MCF 10A (cell line): ENCODE data around the gene UBE2Q2. TPM values are rescaled to one million over a fixed set of nuclear protein-coding genes. Genes with fewer than 3 reads are reported as not detected.

Experiments
- BruUV-seq: library from RNA; stranded (reverse); fragments of 400-500 nt; replicated peaks from 2 replicates; lab custom pipeline; 2021; lab: Mats Ljungman, UMichigan
- CTCF ChIA-PET: fragments of 300-600 bp; sonication (Branson Sonifier 250); formaldehyde crosslinking; extraction: SDS; loops from one replicate; lab custom pipeline; 2021; ENCODE audit warnings: antibody characterized with exemption, inconsistent platforms; lab: Yijun Ruan, JAX
- POLR2A ChIA-PET: fragments of 300-600, 350-650 bp; sonication (Branson Sonifier 250); formaldehyde crosslinking; extraction: SDS; loops from one replicate; lab custom pipeline; 2020; ENCODE audit warnings: antibody characterized with exemption, inconsistent platforms; lab: Yijun Ruan, JAX
- DNase-seq: peaks from one replicate; pipeline ENCODE4 v3.0.0-alpha.2; 2018; ENCODE audit not compliant: unreplicated experiment
- H3K27ac Mint-ChIP-seq: one replicate; pipeline ENCODE4 v1.8.0; 2022; ENCODE audit warnings: mild to moderate bottlenecking, low read depth, mixed read lengths; ENCODE audit not compliant: unreplicated experiment
- H3K27me3 Mint-ChIP-seq: one replicate; pipeline ENCODE4 v1.8.0; 2022; ENCODE audit warnings: mixed read lengths; ENCODE audit not compliant: insufficient read depth, unreplicated experiment
- H3K36me3 Mint-ChIP-seq: one replicate; pipeline ENCODE4 v1.8.0; 2022; ENCODE audit warnings: mild to moderate bottlenecking, moderate library complexity, mixed read lengths; ENCODE audit not compliant: insufficient read depth, unreplicated experiment
- H3K4me1 Mint-ChIP-seq: one replicate; pipeline ENCODE4 v1.8.0; 2022; ENCODE audit warnings: mixed read lengths; ENCODE audit not compliant: insufficient read depth, unreplicated experiment
- H3K4me3 Mint-ChIP-seq: one replicate; pipeline ENCODE4 v1.8.0; 2022; ENCODE audit warnings: mild to moderate bottlenecking, moderate library complexity, mixed read lengths; ENCODE audit not compliant: unreplicated experiment
- H3K9me3 Mint-ChIP-seq: one replicate; pipeline ENCODE4 v1.8.0; 2022; ENCODE audit warnings: mixed read lengths; ENCODE audit not compliant: unreplicated experiment
- intact Hi-C: fragments of 100-400 bp; cut with micrococcal nuclease; formaldehyde crosslinking; loops from 2 replicates; pipeline ENCODE4 v1.14.1; 2022
- total RNA-seq: library from RNA; stranded (reverse); gene quantifications from 2 replicates; pipeline ENCODE4 v1.2.3, GENCODE V29; 2022
- TF ChIP-seq, protein P1 (sequence below): fragments of 200-600 bp; IDR thresholded peaks from one replicate; pipeline ENCODE4 v1.8.0; 2022; ENCODE audit warnings: antibody characterized with exemption, mild to moderate bottlenecking; ENCODE audit not compliant: unreplicated experiment

Gene UBE2Q2
- total RNA-seq, 1 experiment from 2014 or later = 28.3 TPM

DNA sequence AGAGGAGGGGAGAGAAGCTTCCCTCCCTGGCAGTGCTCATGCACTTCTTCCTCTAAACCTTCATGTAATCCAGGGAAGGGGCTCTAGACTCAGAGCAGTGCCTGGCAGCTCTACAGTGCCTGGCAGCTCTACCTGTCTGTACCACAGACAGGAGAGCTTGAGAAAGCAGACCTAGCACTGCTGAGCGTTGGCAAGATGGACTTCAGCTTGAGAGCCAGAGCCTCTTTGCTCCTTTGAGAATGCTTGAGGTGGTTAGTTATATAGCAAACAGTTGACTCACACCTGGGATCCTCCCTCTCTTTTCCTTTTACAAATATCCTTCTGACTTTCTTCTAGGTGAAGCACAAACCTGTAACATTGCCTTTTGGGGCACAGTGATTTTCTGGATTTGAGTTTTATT lies 81.3 kb downstream of the UBE2Q2 start:
- CTCF ChIA-PET = interaction anchor here (0.6 to 5.0 kb wide), 3 partner anchors 12 to 134 kb away, joined by 3 to 56 read pairs (median 3); no protein-coding TSS in a partner anchor
- Mint-ChIP-seq H3K4me1 (peaks cover 38% of the 10 kb centered on the region), H3K36me3 (peaks cover 80% of the 10 kb centered on the region)

DNA sequence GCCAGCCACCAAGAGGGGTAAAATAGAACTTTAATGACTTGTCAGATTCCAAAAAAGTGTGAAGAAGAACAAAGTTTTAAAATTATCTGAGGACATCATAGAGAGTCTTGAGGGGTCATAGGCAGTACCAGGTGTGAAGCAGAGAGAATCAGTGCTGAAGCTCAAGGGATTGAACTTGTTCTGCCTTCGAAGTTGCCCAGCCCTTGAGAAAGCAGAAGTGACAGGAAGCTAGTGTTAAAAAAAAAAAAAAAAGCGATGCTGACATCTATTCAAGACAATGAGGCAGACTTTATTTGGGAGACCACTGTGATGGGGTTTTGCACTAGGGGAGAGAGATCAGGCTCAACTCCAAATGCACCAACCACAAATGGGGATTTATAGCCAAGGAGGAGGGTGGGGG lies 82.2 kb downstream of the UBE2Q2 start:
- TF ChIP-seq, protein P1, sequence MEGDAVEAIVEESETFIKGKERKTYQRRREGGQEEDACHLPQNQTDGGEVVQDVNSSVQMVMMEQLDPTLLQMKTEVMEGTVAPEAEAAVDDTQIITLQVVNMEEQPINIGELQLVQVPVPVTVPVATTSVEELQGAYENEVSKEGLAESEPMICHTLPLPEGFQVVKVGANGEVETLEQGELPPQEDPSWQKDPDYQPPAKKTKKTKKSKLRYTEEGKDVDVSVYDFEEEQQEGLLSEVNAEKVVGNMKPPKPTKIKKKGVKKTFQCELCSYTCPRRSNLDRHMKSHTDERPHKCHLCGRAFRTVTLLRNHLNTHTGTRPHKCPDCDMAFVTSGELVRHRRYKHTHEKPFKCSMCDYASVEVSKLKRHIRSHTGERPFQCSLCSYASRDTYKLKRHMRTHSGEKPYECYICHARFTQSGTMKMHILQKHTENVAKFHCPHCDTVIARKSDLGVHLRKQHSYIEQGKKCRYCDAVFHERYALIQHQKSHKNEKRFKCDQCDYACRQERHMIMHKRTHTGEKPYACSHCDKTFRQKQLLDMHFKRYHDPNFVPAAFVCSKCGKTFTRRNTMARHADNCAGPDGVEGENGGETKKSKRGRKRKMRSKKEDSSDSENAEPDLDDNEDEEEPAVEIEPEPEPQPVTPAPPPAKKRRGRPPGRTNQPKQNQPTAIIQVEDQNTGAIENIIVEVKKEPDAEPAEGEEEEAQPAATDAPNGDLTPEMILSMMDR = no peak
- no TSS peak for BruUV-seq
- POLR2A ChIA-PET = interaction anchor here (0.7 to 9.6 kb wide), 8 partner anchors 20 to 360 kb away, joined by 3 to 96 read pairs (median 4); partner anchors contain the start of gene FBXO22
- DNase-seq = no peak
- Mint-ChIP-seq H3K27me3 (no peaks in the 10 kb centered on the region), H3K4me3 (no peak overlapping the region), H3K9me3 (no peaks in the 10 kb centered on the region), H3K27ac (peak overlapping the region; percentile 47), H3K36me3 (peaks cover 80% of the 10 kb centered on the region), H3K4me1 (peaks cover 38% of the 10 kb centered on the region)
- intact Hi-C loops = loop anchor here (5.0 kb wide), 1 partner anchor 132 kb away; the partner anchor contains the start of gene TMEM266
- CTCF ChIA-PET = interaction anchor here (0.6 to 5.0 kb wide), 6 partner anchors 115 to 231 kb away, joined by 3 to 56 read pairs (median 4); no protein-coding TSS in a partner anchor

More for the DNA sequence above, 81.3 kb downstream of the UBE2Q2 start:
- DNase-seq = no peak
- TF ChIP-seq, protein P1 = no peak
- Mint-ChIP-seq H3K4me3 (no peak overlapping the region), H3K27me3 (no peaks in the 10 kb centered on the region), H3K27ac (peak overlapping the region; percentile 47), H3K9me3 (no peaks in the 10 kb centered on the region)
- POLR2A ChIA-PET = interaction anchor here (0.7 to 9.6 kb wide), 8 partner anchors 20 to 215 kb away, joined by 3 to 96 read pairs (median 4); partner anchors contain the start of gene FBXO22
- intact Hi-C loops = no loop called here
- no TSS peak for BruUV-seq

DNA sequence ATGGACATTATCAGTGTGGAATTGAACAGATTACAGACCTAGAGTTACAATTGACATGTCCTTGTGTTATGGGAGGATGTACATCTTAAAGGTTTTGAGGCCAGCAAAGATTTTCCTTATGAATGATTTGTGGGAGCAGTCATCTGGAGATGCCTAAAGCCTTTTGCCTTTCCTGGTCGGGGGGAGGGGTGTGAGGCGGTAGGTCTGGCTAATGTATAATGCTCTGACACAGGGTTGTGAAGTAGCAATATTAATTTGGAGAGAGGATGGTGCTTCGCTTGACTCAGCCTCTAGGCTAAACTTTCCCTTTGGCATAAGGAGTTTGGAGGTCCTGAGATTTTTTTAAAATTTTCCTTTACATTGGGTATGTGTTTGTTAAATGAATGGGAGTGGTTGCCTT lies 83.7 kb downstream of the UBE2Q2 start:
- no peak for DNase-seq
- Mint-ChIP-seq H3K36me3 (peaks cover 83% of the 10 kb centered on the region), H3K27ac (no peak overlapping the region), H3K9me3 (no peaks in the 10 kb centered on the region), H3K27me3 (no peaks in the 10 kb centered on the region), H3K4me1 (peaks cover 29% of the 10 kb centered on the region), H3K4me3 (no peak overlapping the region)
- intact Hi-C loops = loop anchor here (5.0 kb wide), 1 partner anchor 130 kb away; the partner anchor contains the start of gene TMEM266
- TF ChIP-seq, protein P1 = no peak
- CTCF ChIA-PET = interaction anchor here (3.5 kb wide), 1 partner anchor 117 kb away, joined by 41 read pairs; no protein-coding TSS in a partner anchor
- no TSS peak for BruUV-seq
- POLR2A ChIA-PET = interaction anchor here (0.6 to 1.3 kb wide), 2 partner anchors 18 to 23 kb away, joined by 3 to 6 read pairs; partner anchors contain the start of gene FBXO22

DNA sequence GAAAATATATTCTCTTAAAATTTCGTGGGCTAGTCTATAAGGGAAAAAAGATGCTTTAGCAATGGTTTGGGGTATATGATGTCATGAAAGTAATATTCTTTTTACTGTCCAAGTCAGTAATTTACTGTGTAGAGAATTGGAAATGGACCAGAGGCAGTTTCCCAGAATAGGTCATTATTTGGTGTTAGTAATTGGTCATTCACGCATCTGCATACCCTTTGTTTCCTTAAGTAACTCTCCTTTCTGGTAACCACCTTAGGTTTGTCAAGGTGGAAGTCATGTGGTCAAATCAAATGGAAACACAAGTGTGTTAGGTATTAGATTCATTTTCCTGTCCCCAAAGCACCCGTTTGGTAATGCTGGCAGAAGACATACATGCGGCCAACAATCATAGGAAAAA lies 84.4 kb downstream of the UBE2Q2 start:
- Mint-ChIP-seq H3K27me3 (no peaks in the 10 kb centered on the region), H3K36me3 (peaks cover 83% of the 10 kb centered on the region), H3K4me3 (no peak overlapping the region), H3K4me1 (peaks cover 22% of the 10 kb centered on the region), H3K27ac (peak overlapping the region; percentile 7), H3K9me3 (no peaks in the 10 kb centered on the region)
- ChIA-PET CTCF (interaction anchor here (1.0 to 3.5 kb wide), 2 partner anchors 23 to 118 kb away, joined by 3 to 41 read pairs; no protein-coding TSS in a partner anchor), POLR2A (interaction anchor here (0.6 to 1.3 kb wide), 2 partner anchors 24 to 462 kb away, joined by 3 to 6 read pairs; partner anchors contain the start of gene FBXO22)
- intact Hi-C loops = loop anchor here (5.0 kb wide), 1 partner anchor 130 kb away; the partner anchor contains the start of gene TMEM266
- TF ChIP-seq, protein P1 = no peak
- BruUV-seq = no TSS peak
- DNase-seq = no peak
